WTC11 (cell line): ENCODE data around the gene MNX1.

ENCODE experiments used
- ATF2 ChIP-seq: sonication (generic); formaldehyde crosslinking; IDR thresholded peaks from 2 replicates; pipeline ENCODE4 v1.8.1; 2022; ENCODE audit warnings: low read depth, missing genetic modification reagents, borderline replicate concordance
- CDX4 ChIP-seq: fragments of 250-450 bp; sonication (Bioruptor Pico); IDR thresholded peaks from 2 replicates; pipeline ENCODE4 v1.9.0; 2021; ENCODE audit warnings: moderate library complexity, mild to moderate bottlenecking, inconsistent platforms, borderline replicate concordance
- CREB1 ChIP-seq: sonication (generic); formaldehyde crosslinking; IDR thresholded peaks from 2 replicates; pipeline ENCODE4 v1.8.0; 2023; ENCODE audit warnings: mild to moderate bottlenecking, missing genetic modification reagents
- CTCF ChIP-seq: fragments of 200-600 bp; IDR thresholded peaks from 2 replicates; pipeline ENCODE4 v1.8.0; 2022; ENCODE audit warnings: antibody characterized with exemption
- ETV6 ChIP-seq: sonication (generic); formaldehyde crosslinking; IDR thresholded peaks from 2 replicates; pipeline ENCODE4 v1.8.1; 2022; ENCODE audit warnings: mild to moderate bottlenecking, missing genetic modification reagents
- FOXP4 ChIP-seq: sonication (generic); formaldehyde crosslinking; IDR thresholded peaks from 2 replicates; pipeline ENCODE4 v1.8.0; 2022; ENCODE audit warnings: mild to moderate bottlenecking, missing genetic modification reagents
- NR3C1 ChIP-seq: sonication (generic); formaldehyde crosslinking; conservative IDR thresholded peaks from 2 replicates; pipeline ENCODE4 v1.8.1; 2023; ENCODE audit warnings: low read depth, mild to moderate bottlenecking, missing genetic modification reagents
- SP1 ChIP-seq: sonication (generic); formaldehyde crosslinking; conservative IDR thresholded peaks from 2 replicates; pipeline ENCODE4 v1.8.1; 2022; ENCODE audit warnings: missing genetic modification reagents

- no peak for TF ChIP-seq FOXP4 (CRISPR knock-in tag)
- TF ChIP-seq NR3C1 (CRISPR knock-in tag), result no peak
- TF ChIP-seq CTCF, result no peak
- no peak for TF ChIP-seq ETV6 (CRISPR knock-in tag)
- no peak for TF ChIP-seq ATF2 (CRISPR knock-in tag)
- no peak for TF ChIP-seq CDX4 (CRISPR knock-in tag)
- TF ChIP-seq SP1, result no peak
- no peak for TF ChIP-seq CREB1 (CRISPR knock-in tag)
These were observed 24.8 kb upstream of the MNX1 start for GRCh38 chr7:157035302-157035701.
